Raji (cell line): ENCODE data around the gene CHST8.

Experiments used
- POLR2A ChIP-seq: IDR thresholded peaks from 2 replicates; pipeline ENCODE4 v1.6.1; 2011; ENCODE audit warnings: low read depth, low read length, control low read depth; ENCODE audit not compliant: insufficient read depth

Gene CHST8

DNA sequence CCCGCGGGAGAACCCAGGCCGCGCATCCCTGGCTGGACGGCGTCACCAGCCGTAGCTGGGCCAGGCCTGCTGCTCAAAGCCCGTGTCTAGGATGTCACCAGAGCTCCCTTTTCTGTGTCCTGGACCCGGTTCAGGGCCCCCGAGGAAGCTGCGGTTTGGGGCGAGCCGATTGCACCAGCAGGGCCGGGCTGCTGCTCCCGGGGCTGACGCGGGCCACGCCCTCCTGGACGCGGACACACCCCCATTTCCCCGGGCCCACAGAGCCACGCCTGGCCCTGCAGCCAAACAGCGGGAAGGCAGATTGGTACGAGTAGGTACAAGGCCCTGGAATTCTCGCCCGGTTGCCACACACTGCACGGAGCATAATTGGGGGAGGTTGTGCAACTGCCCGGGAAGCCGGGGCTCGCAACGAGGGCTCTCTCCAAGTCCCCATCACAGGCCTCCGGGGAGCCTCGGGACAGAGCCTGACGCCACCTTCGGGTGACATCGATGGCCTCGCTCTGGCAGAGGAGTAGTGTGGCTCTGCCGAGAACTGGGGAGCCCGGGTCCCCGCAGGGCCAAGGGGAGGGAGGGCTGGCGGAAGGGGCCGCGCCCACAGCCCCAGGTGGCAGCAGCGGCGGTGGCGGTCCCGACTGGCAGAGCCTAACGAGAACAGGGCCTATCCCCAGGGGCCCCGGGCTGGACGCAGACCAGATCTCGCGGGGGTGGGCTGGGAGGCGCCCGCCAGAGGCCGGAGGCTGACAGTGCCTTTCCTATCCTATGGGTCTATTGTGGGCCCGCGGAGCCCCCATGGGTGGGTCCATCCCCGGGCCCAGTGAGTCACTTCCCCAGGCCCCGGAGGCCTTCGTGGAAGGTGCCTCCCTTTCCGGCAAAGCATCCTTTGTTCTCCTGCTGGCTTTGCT is 198.4 kb downstream of the CHST8 start:
- no peak for TF ChIP-seq POLR2A

DNA sequence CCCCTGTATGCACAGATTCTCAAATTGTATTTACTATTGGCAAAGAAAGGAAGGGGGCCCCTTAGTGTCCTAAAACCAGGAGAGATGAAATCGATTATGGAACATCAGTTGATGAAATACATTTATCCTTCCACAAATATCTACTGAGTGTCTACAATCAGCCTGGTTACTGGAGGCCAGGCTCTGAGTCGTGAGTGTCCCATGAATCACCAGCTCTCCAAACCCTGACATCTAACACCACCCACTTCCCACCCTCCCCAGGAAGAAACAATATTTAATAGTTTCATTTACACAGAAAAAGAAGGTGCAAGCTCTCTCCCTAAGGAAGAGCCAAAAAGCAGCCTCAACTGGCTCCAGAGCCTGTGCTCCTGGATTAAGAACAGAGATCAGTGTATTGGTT is 200.1 kb downstream of the CHST8 start:
- no peak for TF ChIP-seq POLR2A
